Breast epithelium (tissue), 3 donors: Measurements from ENCODE around the gene KLHDC10.

Experiments
- POLR2A ChIP-seq: fragments of 450-650 bp; IDR thresholded peaks from one replicate; pipeline ENCODE4 v1.6.1; 2016; ENCODE audit warnings: antibody characterized with exemption, mild to moderate bottlenecking, moderate library complexity
- TF ChIP-seq, protein P1 (sequence below), 3 donors: fragments of 450-650 bp; IDR thresholded peaks; one replicate each; pipeline ENCODE4 v1.5.1; 2016 to 2017; ENCODE audit warnings: antibody characterized with exemption in 3 of 3, mild to moderate bottlenecking in 3 of 3, moderate library complexity in 3 of 3

GRCh38 chr7:130079846-130080394 is 9.6 kb downstream of the KLHDC10 start:
- TF ChIP-seq, protein P1, sequence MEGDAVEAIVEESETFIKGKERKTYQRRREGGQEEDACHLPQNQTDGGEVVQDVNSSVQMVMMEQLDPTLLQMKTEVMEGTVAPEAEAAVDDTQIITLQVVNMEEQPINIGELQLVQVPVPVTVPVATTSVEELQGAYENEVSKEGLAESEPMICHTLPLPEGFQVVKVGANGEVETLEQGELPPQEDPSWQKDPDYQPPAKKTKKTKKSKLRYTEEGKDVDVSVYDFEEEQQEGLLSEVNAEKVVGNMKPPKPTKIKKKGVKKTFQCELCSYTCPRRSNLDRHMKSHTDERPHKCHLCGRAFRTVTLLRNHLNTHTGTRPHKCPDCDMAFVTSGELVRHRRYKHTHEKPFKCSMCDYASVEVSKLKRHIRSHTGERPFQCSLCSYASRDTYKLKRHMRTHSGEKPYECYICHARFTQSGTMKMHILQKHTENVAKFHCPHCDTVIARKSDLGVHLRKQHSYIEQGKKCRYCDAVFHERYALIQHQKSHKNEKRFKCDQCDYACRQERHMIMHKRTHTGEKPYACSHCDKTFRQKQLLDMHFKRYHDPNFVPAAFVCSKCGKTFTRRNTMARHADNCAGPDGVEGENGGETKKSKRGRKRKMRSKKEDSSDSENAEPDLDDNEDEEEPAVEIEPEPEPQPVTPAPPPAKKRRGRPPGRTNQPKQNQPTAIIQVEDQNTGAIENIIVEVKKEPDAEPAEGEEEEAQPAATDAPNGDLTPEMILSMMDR (IDR thresholded peaks at IDR 0.05) = no peak
- TF ChIP-seq POLR2A = no peak
